ENCODE measurements around the gene HMGA1. TPM values are rescaled to one million over a fixed set of nuclear protein-coding genes. Genes with fewer than 3 reads are reported as not detected.

Gene HMGA1
- total RNA-seq, 2 donors from 2014 or later = 29.6 to 37.8 TPM

DNA sequence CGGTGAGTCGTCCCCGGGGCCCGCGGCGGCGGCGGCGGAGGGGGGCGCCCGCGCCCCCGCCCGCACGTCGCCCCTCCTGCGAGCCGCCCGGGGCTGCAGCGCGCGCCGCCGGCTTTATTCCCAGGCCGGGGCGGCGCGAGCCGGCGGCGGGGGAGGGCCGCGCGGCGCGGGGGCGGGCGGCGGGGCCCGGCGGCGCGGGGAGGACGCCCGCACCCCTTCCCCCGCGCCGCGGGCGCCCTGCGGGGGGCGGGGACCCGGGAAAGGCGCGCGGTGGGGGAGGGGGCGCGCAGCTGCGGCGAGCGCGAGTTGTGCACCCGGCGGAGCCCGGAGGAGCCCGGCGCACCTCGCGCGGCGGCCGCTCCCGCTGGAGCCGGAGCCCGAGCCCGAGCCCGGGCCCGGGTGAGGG is 646 bp downstream of the HMGA1 start:
- no peak for DNase-seq (ENCODE audit: low spot score)

GRCh38 chr6:34237722-34238584 is 1.3 kb downstream of the HMGA1 start:
- H3K36me3 ChIP-seq = no peaks in the 10 kb centered on the region
- peaks cover 0 to 25% of the 10 kb centered on the region in 2 donors for H3K4me1 ChIP-seq
- peak overlapping the region; percentile 58 to 73 for H3K27ac ChIP-seq
- peak overlapping the region; percentile 61 to 70 for H3K4me3 ChIP-seq
- H3K27me3 ChIP-seq = no peaks in the 10 kb centered on the region
- peak; percentile 14 to 52 for TF ChIP-seq CTCF (IDR thresholded peaks at IDR 0.05)
- H3K9me3 ChIP-seq = no peaks in the 10 kb centered on the region
- DNase-seq (ENCODE audit: low spot score) = no peak

More for the DNA sequence above, 646 bp downstream of the HMGA1 start:
- Histone ChIP-seq H3K36me3 (no peaks in the 10 kb centered on the region), H3K4me3 (peak overlapping the region; percentile 70 to 83), H3K27me3 (no peaks in the 10 kb centered on the region), H3K9me3 (no peaks in the 10 kb centered on the region), H3K27ac (peak overlapping the region; percentile 88 to 95), H3K4me1 (peaks cover 0 to 25% of the 10 kb centered on the region in 2 donors)
- no peak for TF ChIP-seq CTCF (IDR thresholded peaks at IDR 0.05)

- Histone ChIP-seq H3K4me1 (peaks cover 0 to 32% of the 10 kb centered on the region in 2 donors), H3K27me3 (no peaks in the 10 kb centered on the region), H3K36me3 (no peaks in the 10 kb centered on the region), H3K9me3 (no peaks in the 10 kb centered on the region), H3K4me3 (peak overlapping the region in 1 of 2 donors; percentile 70), H3K27ac (no peak overlapping the region)
- DNase-seq (ENCODE audit: low spot score) = no peak
- no peak for TF ChIP-seq CTCF (IDR thresholded peaks at IDR 0.05)
These were observed 2.2 kb downstream of the HMGA1 start for GRCh38 chr6:34238585-34239499.

DNA sequence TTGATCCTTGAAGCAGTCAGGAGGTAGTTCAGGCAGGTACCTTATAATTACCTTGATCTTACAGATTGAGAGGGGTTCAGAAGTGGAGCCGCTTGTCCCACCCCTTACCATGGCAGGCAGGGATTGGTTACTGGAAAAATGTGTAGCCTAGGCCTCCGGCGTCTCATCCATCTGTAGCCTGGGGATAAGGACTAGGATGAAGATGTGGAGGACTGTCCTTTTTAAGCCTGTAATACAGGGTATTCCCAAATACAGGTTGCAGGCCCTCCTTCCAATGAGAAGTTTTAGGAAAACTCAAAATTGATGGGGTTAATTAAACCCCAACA is 2.8 kb downstream of the HMGA1 start:
- no peak for TF ChIP-seq CTCF (IDR thresholded peaks at IDR 0.05)
- DNase-seq (ENCODE audit: low spot score) = no peak
- H3K4me1 ChIP-seq = peaks cover 0 to 38% of the 10 kb centered on the region in 2 donors
- no peaks in the 10 kb centered on the region for H3K36me3 ChIP-seq
- no peak overlapping the region for H3K27ac ChIP-seq
- H3K27me3 ChIP-seq = no peaks in the 10 kb centered on the region
- no peaks in the 10 kb centered on the region for H3K9me3 ChIP-seq
- no peak overlapping the region for H3K4me3 ChIP-seq

GRCh38 chr6:34239893-34240292 is 3.2 kb downstream of the HMGA1 start:
- H3K4me1 ChIP-seq = peaks cover 0 to 43% of the 10 kb centered on the region in 2 donors
- no peak overlapping the region for H3K4me3 ChIP-seq
- TF ChIP-seq CTCF (IDR thresholded peaks at IDR 0.05) = no peak
- H3K27me3 ChIP-seq = no peaks in the 10 kb centered on the region
- no peaks in the 10 kb centered on the region for H3K9me3 ChIP-seq
- no peaks in the 10 kb centered on the region for H3K36me3 ChIP-seq
- no peak overlapping the region for H3K27ac ChIP-seq
- DNase-seq (ENCODE audit: low spot score) = no peak

All from right atrium auricular region (tissue), 2 donors.